Keratinocyte (primary cell): Measurements from ENCODE around the gene RNU6-9.

Source experiments
- CTCF ChIP-seq, 3 experiments: IDR thresholded peaks in 1 of 3; conservative IDR thresholded peaks in 1 of 3; optimal IDR thresholded peaks in 1 of 3; 2 replicates in 2 of 3; 3 replicates in 1 of 3; pipeline versions ENCODE3 to v1.5.1; 2011; ENCODE audit warnings: low read length in 3 of 3, mild to moderate bottlenecking in 3 of 3, moderate library complexity in 2 of 3, control low read depth in 1 of 3, inconsistent platforms in 1 of 3; ENCODE audit not compliant: insufficient read depth in 2 of 3; ENCODE audit errors: extremely low read depth in 1 of 3
- EZH2 ChIP-seq: IDR thresholded peaks from one replicate; pipeline ENCODE4 v1.6.1; 2012; ENCODE audit warnings: inconsistent platforms, mild to moderate bottlenecking, low read length, moderate library complexity

DNA sequence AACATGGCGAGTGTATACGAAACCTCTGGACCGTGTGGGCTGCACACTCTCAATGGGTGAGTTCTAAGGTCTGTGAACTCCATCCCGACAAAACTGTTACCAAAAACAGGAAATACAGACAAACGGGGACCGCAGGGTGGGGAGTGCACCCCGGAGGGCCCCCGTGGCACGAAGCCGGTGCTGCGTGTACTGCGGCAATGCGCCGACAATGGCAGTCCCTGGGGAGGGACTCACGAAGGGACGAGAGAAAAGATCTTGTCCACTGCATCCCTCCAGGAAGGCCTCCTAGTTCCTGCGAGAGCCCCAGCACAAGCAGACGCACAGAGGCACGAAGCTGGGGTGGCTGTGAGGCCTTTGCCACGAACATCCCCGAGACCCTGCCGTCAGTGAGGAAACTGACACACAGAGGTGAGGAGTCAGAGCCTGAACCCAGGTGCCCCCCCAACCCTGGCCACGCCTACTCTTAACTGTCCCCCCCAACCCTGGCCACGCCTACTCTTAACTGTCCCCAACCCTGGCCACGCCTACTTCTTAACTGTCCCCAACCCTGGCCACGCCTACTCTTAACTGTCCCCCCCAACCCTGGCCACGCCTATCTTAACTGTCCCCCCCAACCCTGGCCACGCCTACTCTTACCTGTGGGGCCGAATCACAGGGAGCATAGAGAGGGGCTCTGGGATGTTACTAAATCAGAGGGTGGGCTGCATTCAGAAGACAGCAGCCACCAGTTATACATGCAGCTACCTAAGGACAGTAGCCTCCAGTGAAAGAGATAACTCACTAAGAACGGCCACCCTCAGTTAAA is 4.5 kb upstream of the RNU6-9 start:
- no peak for TF ChIP-seq CTCF (optimal IDR thresholded peaks at IDR 0.05 in 1 of 3, IDR thresholded peaks at IDR 0.05 in 1 of 3, conservative IDR thresholded peaks at IDR 0.05 in 1 of 3; ENCODE audit: extremely low read depth in 1 of 3, insufficient read depth in 2 of 3, low read length in 3 of 3)
- TF ChIP-seq EZH2, result no peak
